Activated CD4-positive, CD25-positive, alpha-beta regulatory T cell treated with anti-CD3 and anti-CD28 coated beads, Interleukin-2, amount 50 U/mL, for 24 hours (primary cell): Measurements from ENCODE around the gene CCDC9B.

ENCODE experiments used
- ATAC-seq, 2 donors: fragments of 150-1000 bp; cut with Tn5 transposase; one replicate each; pipeline ENCODE4 v1.10.0; 2021; ENCODE audit warnings: mild to moderate bottlenecking in 1 of 2, moderate library complexity in 1 of 2

Gene CCDC9B

GRCh38 chr15:40306371-40306770 is 34.4 kb downstream of the CCDC9B start:
- no peak for ATAC-seq

- ATAC-seq, result no peak
Measured at GRCh38 chr15:40305281-40305680, 35.5 kb downstream of the CCDC9B start.

- no peak for ATAC-seq
Measured at GRCh38 chr15:40303576-40303975, 37.2 kb downstream of the CCDC9B start.

GRCh38 chr15:40302981-40303380 is 37.8 kb downstream of the CCDC9B start:
- no peak for ATAC-seq

GRCh38 chr15:40302288-40302886 is 38.4 kb downstream of the CCDC9B start:
- ATAC-seq, result no peak

GRCh38 chr15:40301467-40302179 is 39.1 kb downstream of the CCDC9B start:
- ATAC-seq, result no peak

GRCh38 chr15:40300771-40301170 is 40.0 kb downstream of the CCDC9B start:
- no peak for ATAC-seq

- ATAC-seq, result no peak
Measured at GRCh38 chr15:40300367-40300766, 40.4 kb downstream of the CCDC9B start.

- ATAC-seq, result no peak
Measured at GRCh38 chr15:40298216-40298935, 42.4 kb downstream of the CCDC9B start.

- ATAC-seq, result no peak
Measured at GRCh38 chr15:40297356-40297755, 43.4 kb downstream of the CCDC9B start.

- ATAC-seq, result no peak
Measured at GRCh38 chr15:40296561-40297230, 44.0 kb downstream of the CCDC9B start.

GRCh38 chr15:40295877-40296560 is 44.7 kb downstream of the CCDC9B start:
- ATAC-seq, result no peak

GRCh38 chr15:40295297-40295696 is 45.4 kb downstream of the CCDC9B start:
- ATAC-seq, result no peak

- no peak for ATAC-seq
Measured at GRCh38 chr15:40293905-40294895, 46.5 kb downstream of the CCDC9B start.

- ATAC-seq, result no peak
Measured at GRCh38 chr15:40293006-40293405, 47.7 kb downstream of the CCDC9B start.

- ATAC-seq, result no peak
Measured at GRCh38 chr15:40292246-40292645, 48.5 kb downstream of the CCDC9B start.

- ATAC-seq, result no peak
Measured at GRCh38 chr15:40290918-40291574, 49.7 kb downstream of the CCDC9B start.

GRCh38 chr15:40290545-40290917 is 50.2 kb downstream of the CCDC9B start:
- no peak for ATAC-seq

- ATAC-seq, result no peak
Measured at GRCh38 chr15:40289140-40289775, 51.5 kb downstream of the CCDC9B start.

- no peak for ATAC-seq
Measured at GRCh38 chr15:40287968-40288367, 52.8 kb downstream of the CCDC9B start.
